GM23338 (cell line): Measurements from ENCODE around the gene DDX24. TPM values are rescaled to one million over a fixed set of nuclear protein-coding genes. Genes with fewer than 3 reads are reported as not detected.

Experiments
- ATAC-seq: fragments of 200-7000 bp; cut with Tn5 transposase; 3 replicates; pipeline ENCODE4 v1.9.1; 2020
- DNase-seq: peaks from one replicate; pipeline ENCODE4 v3.0.0-alpha.2; 2015; ENCODE audit warnings: low spot score
- H2AFZ ChIP-seq: fragments of 200-600 bp; sonication (generic); 2 replicates; pipeline ENCODE4 v1.8.0; 2016; ENCODE audit warnings: antibody characterized with exemption, mild to moderate bottlenecking, moderate library complexity
- H3F3A ChIP-seq: fragments of 200-600 bp; sonication (generic); replicated peaks from 2 replicates; pipeline ENCODE4 v1.8.0; 2017; ENCODE audit warnings: antibody characterized with exemption, mixed run types, low read depth
- H3K27ac ChIP-seq: fragments of 200-600 bp; sonication (generic); 2 replicates; pipeline ENCODE4 v1.6.1; 2016; ENCODE audit warnings: low read depth
- H3K27me3 ChIP-seq: fragments of 200-600 bp; sonication (generic); 2 replicates; pipeline ENCODE4 v1.8.0; 2016; ENCODE audit warnings: mild to moderate bottlenecking, mixed run types, moderate library complexity; ENCODE audit not compliant: insufficient read depth
- H3K36me3 ChIP-seq: fragments of 200-600 bp; sonication (generic); 2 replicates; pipeline ENCODE4 v1.8.0; 2016; ENCODE audit warnings: mild to moderate bottlenecking; ENCODE audit not compliant: insufficient read depth
- H3K4me1 ChIP-seq: fragments of 200-600 bp; sonication (generic); 2 replicates; pipeline ENCODE4 v1.8.0; 2016; ENCODE audit warnings: mild to moderate bottlenecking, moderate library complexity; ENCODE audit not compliant: insufficient read depth
- H3K4me2 ChIP-seq: fragments of 200-600 bp; sonication (generic); 2 replicates; pipeline ENCODE4 v1.7.1; 2017; ENCODE audit warnings: mixed run types
- H3K4me3 ChIP-seq: fragments of 200-600 bp; sonication (generic); 2 replicates; pipeline ENCODE4 v1.6.1; 2016; ENCODE audit warnings: mixed run types
- H3K79me2 ChIP-seq: fragments of 200-600 bp; sonication (generic); replicated peaks from 2 replicates; pipeline ENCODE4 v1.8.0; 2017; ENCODE audit warnings: mild to moderate bottlenecking; ENCODE audit not compliant: insufficient read depth
- H3K9me2 ChIP-seq: fragments of 200-600 bp; sonication (generic); 2 replicates; pipeline ENCODE4 v1.8.0; 2017; ENCODE audit not compliant: insufficient read depth
- H4K20me1 ChIP-seq: fragments of 200-600 bp; sonication (generic); replicated peaks from 2 replicates; pipeline ENCODE4 v1.8.0; 2017; ENCODE audit warnings: mild to moderate bottlenecking; ENCODE audit not compliant: insufficient read depth
- H3K27ac Mint-ChIP-seq: 2 replicates; pipeline ENCODE4 v1.8.0; 2020; ENCODE audit warnings: inconsistent platforms, mild to moderate bottlenecking, moderate library complexity, mixed read lengths
- H3K27me3 Mint-ChIP-seq: 3 replicates; pipeline ENCODE4 v1.8.0; 2022; ENCODE audit warnings: low read depth, mild to moderate bottlenecking, moderate library complexity, mixed read lengths, inconsistent platforms; ENCODE audit not compliant: insufficient read depth, poor library complexity
- H3K36me3 Mint-ChIP-seq: 3 replicates; pipeline ENCODE4 v1.8.0; 2021; ENCODE audit warnings: low read depth, mild to moderate bottlenecking, inconsistent platforms, moderate library complexity, mixed read lengths
- H3K4me1 Mint-ChIP-seq: 3 replicates; pipeline ENCODE4 v1.8.0; 2020; ENCODE audit warnings: mild to moderate bottlenecking, inconsistent platforms, mixed read lengths
- H3K4me3 Mint-ChIP-seq: 3 replicates; pipeline ENCODE4 v1.8.0; 2021; ENCODE audit warnings: moderate library complexity, mild to moderate bottlenecking, inconsistent platforms, mixed read lengths
- H3K9me3 Mint-ChIP-seq: 3 replicates; pipeline ENCODE4 v1.8.0; 2020; ENCODE audit warnings: moderate library complexity, mild to moderate bottlenecking, inconsistent platforms, mixed read lengths
- CREB1 ChIP-seq: fragments of 250-450 bp; sonication (Bioruptor Pico); IDR thresholded peaks from 2 replicates; pipeline ENCODE4 v1.5.0; 2020; ENCODE audit warnings: low read depth, mild to moderate bottlenecking, moderate library complexity
- EZH2 ChIP-seq: fragments of 200-600 bp; sonication (generic); IDR thresholded peaks from one replicate; pipeline ENCODE4 v1.8.0; 2017; ENCODE audit warnings: antibody characterized with exemption, mild to moderate bottlenecking, low read depth; ENCODE audit not compliant: unreplicated experiment
- EZH2phosphoT487 ChIP-seq: fragments of 200-600 bp; sonication (generic); IDR thresholded peaks from one replicate; pipeline ENCODE4 v1.8.1; 2018; ENCODE audit warnings: antibody characterized with exemption; ENCODE audit not compliant: unreplicated experiment
- JUNB ChIP-seq: IDR thresholded peaks from one replicate; pipeline ENCODE4 v1.6.1; 2016; ENCODE audit warnings: antibody characterized with exemption; ENCODE audit not compliant: unreplicated experiment
- NANOG ChIP-seq: IDR thresholded peaks from 2 replicates; pipeline ENCODE4 v1.6.1; 2016; ENCODE audit warnings: antibody characterized with exemption, borderline replicate concordance
- ZNF114 ChIP-seq: fragments of 250-450 bp; sonication (Bioruptor Pico); IDR thresholded peaks from 2 replicates; pipeline ENCODE4 v1.5.0; 2020; ENCODE audit warnings: mild to moderate bottlenecking, moderate library complexity
- ZNF331 ChIP-seq: fragments of 250-450 bp; sonication (Bioruptor Pico); IDR thresholded peaks from 2 replicates; pipeline ENCODE4 v1.5.0; 2020; ENCODE audit warnings: low read depth, mild to moderate bottlenecking, moderate library complexity
- ZNF462 ChIP-seq: fragments of 250-450 bp; sonication (Bioruptor Pico); IDR thresholded peaks from 2 replicates; pipeline ENCODE4 v1.5.0; 2020; ENCODE audit warnings: mild to moderate bottlenecking, moderate library complexity
- polyA plus RNA-seq: library from polyadenylated mRNA; unstranded; fragments of >200 nt; fragmentation: Nextera tagmentation; extraction: Ambion mirVana; gene quantifications from 2 replicates; pipeline ENCODE4 v1.2.1, GENCODE V29; 2016
- total RNA-seq: library from RNA; depleted of rRNA; stranded (reverse); fragments of >200 nt; shearing (Covaris generic); gene quantifications from 2 replicates; pipeline ENCODE4 v1.2.3, GENCODE V29; 2014
- TF ChIP-seq, protein P1 (sequence below), 2 experiments: fragments of 200-600 bp in 1 of 2; sonication (generic) in 1 of 2; conservative IDR thresholded peaks; 2 replicates each; pipeline versions ENCODE4 v1.5.1 to v1.6.1; 2016 to 2017; ENCODE audit warnings: antibody characterized with exemption in 2 of 2, low read depth in 2 of 2, mild to moderate bottlenecking in 2 of 2, moderate library complexity in 1 of 2
- TF ChIP-seq, protein P2 (sequence below): IDR thresholded peaks from one replicate; pipeline ENCODE4 v1.6.1; 2018; ENCODE audit warnings: antibody characterized with exemption; ENCODE audit not compliant: unreplicated experiment
- TF ChIP-seq, protein P3 (sequence below): IDR thresholded peaks from 2 replicates; pipeline ENCODE4 v1.6.1; 2016; ENCODE audit warnings: antibody characterized with exemption

The DDX24 gene
- total and polyA plus RNA-seq, 2 experiments from 2014 or later, result 150 to 265 TPM

DNA sequence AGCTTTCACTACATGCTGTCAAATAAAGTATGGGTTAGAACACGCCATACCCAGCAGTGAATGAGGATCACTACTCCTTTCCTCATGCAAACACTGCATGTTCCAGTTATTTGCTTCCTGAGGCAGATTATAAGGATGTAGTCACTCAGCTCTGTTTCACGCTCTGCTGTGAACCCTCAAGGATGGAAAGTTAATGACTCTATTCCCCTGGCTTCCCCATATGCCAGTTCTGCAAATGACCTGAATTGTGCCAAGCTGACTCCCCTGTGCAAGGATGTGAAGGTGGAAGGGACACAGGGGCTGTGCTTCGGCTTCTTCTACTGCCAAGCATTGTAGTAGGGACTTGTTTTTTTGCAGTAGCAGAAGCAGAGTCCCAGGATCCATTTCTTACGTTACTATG, 6.9 kb upstream of the DDX24 start:
- Histone ChIP-seq H4K20me1 (no peaks in the 10 kb centered on the region), H3K27ac (no peak overlapping the region), H3K79me2 (no peaks in the 10 kb centered on the region), H3K4me3 (no peak overlapping the region), H3K9me2 (no peaks in the 10 kb centered on the region), H3F3A (no peaks in the 10 kb centered on the region), H3K36me3 (no peaks in the 10 kb centered on the region), H3K4me1 (no peaks in the 10 kb centered on the region), H3K4me2 (no peak overlapping the region), H3K27me3 (no peaks in the 10 kb centered on the region), H2AFZ (no peak overlapping the region)
- no peak for DNase-seq
- no peak for ATAC-seq
- Mint-ChIP-seq H3K4me3 (no peak overlapping the region), H3K27me3 (no peaks in the 10 kb centered on the region), H3K4me1 (no peaks in the 10 kb centered on the region; the same call in 2 of the 3 replicates), H3K27ac (no peak overlapping the region), H3K9me3 (no peaks in the 10 kb centered on the region; the same call in 2 of the 3 replicates), H3K36me3 (no peaks in the 10 kb centered on the region)
- TF ChIP-seq, protein P1, sequence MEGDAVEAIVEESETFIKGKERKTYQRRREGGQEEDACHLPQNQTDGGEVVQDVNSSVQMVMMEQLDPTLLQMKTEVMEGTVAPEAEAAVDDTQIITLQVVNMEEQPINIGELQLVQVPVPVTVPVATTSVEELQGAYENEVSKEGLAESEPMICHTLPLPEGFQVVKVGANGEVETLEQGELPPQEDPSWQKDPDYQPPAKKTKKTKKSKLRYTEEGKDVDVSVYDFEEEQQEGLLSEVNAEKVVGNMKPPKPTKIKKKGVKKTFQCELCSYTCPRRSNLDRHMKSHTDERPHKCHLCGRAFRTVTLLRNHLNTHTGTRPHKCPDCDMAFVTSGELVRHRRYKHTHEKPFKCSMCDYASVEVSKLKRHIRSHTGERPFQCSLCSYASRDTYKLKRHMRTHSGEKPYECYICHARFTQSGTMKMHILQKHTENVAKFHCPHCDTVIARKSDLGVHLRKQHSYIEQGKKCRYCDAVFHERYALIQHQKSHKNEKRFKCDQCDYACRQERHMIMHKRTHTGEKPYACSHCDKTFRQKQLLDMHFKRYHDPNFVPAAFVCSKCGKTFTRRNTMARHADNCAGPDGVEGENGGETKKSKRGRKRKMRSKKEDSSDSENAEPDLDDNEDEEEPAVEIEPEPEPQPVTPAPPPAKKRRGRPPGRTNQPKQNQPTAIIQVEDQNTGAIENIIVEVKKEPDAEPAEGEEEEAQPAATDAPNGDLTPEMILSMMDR (conservative IDR thresholded peaks at IDR 0.05; ENCODE audit: low read depth in 2 of 2), result no peak
- no peak for TF ChIP-seq ZNF462
- TF ChIP-seq EZH2, result no peak
- TF ChIP-seq JUNB, result no peak
- no peak for TF ChIP-seq ZNF114 (CRISPR knock-in tag)
- TF ChIP-seq EZH2phosphoT487, result no peak
- no peak for TF ChIP-seq ZNF331 (CRISPR knock-in tag)
- TF ChIP-seq NANOG, result no peak
- TF ChIP-seq, protein P2, sequence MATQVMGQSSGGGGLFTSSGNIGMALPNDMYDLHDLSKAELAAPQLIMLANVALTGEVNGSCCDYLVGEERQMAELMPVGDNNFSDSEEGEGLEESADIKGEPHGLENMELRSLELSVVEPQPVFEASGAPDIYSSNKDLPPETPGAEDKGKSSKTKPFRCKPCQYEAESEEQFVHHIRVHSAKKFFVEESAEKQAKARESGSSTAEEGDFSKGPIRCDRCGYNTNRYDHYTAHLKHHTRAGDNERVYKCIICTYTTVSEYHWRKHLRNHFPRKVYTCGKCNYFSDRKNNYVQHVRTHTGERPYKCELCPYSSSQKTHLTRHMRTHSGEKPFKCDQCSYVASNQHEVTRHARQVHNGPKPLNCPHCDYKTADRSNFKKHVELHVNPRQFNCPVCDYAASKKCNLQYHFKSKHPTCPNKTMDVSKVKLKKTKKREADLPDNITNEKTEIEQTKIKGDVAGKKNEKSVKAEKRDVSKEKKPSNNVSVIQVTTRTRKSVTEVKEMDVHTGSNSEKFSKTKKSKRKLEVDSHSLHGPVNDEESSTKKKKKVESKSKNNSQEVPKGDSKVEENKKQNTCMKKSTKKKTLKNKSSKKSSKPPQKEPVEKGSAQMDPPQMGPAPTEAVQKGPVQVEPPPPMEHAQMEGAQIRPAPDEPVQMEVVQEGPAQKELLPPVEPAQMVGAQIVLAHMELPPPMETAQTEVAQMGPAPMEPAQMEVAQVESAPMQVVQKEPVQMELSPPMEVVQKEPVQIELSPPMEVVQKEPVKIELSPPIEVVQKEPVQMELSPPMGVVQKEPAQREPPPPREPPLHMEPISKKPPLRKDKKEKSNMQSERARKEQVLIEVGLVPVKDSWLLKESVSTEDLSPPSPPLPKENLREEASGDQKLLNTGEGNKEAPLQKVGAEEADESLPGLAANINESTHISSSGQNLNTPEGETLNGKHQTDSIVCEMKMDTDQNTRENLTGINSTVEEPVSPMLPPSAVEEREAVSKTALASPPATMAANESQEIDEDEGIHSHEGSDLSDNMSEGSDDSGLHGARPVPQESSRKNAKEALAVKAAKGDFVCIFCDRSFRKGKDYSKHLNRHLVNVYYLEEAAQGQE, result no peak
- no peak for TF ChIP-seq CREB1 (CRISPR knock-in tag)
- TF ChIP-seq, protein P3, sequence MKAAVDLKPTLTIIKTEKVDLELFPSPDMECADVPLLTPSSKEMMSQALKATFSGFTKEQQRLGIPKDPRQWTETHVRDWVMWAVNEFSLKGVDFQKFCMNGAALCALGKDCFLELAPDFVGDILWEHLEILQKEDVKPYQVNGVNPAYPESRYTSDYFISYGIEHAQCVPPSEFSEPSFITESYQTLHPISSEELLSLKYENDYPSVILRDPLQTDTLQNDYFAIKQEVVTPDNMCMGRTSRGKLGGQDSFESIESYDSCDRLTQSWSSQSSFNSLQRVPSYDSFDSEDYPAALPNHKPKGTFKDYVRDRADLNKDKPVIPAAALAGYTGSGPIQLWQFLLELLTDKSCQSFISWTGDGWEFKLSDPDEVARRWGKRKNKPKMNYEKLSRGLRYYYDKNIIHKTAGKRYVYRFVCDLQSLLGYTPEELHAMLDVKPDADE, result no peak
